HG03457 (cell line): ENCODE data around the gene RPTN.

Experiments
- ATAC-seq: cut with Tn5 transposase; IDR thresholded peaks from one replicate; pipeline ENCODE4 v1.9.1; 2021; ENCODE audit warnings: moderate number of reproducible peaks; ENCODE audit not compliant: unreplicated experiment

RPTN gene, protein sequence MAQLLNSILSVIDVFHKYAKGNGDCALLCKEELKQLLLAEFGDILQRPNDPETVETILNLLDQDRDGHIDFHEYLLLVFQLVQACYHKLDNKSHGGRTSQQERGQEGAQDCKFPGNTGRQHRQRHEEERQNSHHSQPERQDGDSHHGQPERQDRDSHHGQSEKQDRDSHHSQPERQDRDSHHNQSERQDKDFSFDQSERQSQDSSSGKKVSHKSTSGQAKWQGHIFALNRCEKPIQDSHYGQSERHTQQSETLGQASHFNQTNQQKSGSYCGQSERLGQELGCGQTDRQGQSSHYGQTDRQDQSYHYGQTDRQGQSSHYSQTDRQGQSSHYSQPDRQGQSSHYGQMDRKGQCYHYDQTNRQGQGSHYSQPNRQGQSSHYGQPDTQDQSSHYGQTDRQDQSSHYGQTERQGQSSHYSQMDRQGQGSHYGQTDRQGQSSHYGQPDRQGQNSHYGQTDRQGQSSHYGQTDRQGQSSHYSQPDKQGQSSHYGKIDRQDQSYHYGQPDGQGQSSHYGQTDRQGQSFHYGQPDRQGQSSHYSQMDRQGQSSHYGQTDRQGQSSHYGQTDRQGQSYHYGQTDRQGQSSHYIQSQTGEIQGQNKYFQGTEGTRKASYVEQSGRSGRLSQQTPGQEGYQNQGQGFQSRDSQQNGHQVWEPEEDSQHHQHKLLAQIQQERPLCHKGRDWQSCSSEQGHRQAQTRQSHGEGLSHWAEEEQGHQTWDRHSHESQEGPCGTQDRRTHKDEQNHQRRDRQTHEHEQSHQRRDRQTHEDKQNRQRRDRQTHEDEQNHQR

DNA sequence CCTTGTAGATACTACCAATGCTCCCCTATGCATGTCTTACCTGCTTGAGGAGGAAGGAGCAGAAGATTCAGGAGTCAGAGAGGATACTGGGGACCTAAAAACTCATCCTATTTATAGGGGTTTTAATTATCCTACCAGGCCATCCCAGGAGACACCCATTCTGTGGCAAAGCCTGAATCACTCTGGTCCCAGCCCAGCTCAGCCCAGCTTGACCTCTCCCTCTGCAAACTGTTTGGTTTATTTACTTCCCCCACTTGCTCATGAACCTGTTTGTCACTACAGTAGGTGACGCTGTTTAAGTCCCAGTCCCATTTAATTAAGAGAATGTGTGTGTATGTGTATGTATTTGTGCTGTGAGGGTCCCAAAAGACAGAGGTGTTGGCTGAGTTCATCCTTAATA, at the start of gene RPTN:
RPTN (minus strand) TSS at position 85 of the 400 bp plus-strand sequence. CDS start 1,339 bp downstream, outside the sequence.
- ATAC-seq = no peak

DNA sequence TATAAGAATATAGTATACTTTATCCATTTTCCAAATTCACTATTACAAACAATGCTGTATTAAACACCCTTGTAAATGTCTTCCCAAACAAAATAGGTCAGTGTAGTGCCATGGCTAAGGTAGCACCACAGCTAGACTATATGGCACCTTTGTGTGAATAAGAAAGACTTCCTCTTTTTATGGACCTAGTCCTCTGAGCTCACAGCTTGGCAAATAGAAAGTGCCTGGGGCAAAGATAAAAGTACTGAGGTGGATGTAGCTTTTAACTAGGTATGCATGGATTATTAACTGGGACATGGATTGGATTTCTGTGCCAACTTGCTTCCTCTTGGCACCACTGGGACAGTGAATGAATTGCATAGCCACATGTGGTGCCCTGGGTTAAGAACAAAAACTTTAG, 40.0 kb upstream of the RPTN start:
- ATAC-seq = no peak

- ATAC-seq = no peak
These were observed 38.4 kb upstream of the RPTN start for GRCh38 chr1:152197361-152197941.

DNA sequence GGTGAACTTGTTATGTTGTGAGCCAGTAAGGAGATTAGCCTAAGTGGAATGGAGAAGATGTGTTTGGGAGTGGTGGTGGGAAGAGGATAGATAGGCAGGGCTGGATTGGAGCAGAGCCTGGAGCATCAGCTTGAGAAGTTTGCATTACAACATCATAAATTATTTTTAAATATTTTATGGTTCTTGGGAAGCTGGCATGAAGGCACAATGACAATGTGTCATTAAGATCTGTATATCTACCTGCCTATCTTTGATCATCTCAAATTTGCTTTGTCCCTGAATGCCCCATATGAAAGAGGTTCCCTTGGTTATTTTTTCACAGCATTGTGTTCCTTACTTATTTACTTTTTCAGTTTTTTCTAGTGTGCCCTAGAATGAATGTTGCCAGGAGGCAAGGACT, 32.7 kb upstream of the RPTN start:
- ATAC-seq = no peak

- no peak for ATAC-seq
These were observed 32.2 kb upstream of the RPTN start for GRCh38 chr1:152191260-152191659.

- no peak for ATAC-seq
These were observed 31.6 kb upstream of the RPTN start for GRCh38 chr1:152190589-152190988.

GRCh38 chr1:152189657-152190442, 30.8 kb upstream of the RPTN start:
- no peak for ATAC-seq

DNA sequence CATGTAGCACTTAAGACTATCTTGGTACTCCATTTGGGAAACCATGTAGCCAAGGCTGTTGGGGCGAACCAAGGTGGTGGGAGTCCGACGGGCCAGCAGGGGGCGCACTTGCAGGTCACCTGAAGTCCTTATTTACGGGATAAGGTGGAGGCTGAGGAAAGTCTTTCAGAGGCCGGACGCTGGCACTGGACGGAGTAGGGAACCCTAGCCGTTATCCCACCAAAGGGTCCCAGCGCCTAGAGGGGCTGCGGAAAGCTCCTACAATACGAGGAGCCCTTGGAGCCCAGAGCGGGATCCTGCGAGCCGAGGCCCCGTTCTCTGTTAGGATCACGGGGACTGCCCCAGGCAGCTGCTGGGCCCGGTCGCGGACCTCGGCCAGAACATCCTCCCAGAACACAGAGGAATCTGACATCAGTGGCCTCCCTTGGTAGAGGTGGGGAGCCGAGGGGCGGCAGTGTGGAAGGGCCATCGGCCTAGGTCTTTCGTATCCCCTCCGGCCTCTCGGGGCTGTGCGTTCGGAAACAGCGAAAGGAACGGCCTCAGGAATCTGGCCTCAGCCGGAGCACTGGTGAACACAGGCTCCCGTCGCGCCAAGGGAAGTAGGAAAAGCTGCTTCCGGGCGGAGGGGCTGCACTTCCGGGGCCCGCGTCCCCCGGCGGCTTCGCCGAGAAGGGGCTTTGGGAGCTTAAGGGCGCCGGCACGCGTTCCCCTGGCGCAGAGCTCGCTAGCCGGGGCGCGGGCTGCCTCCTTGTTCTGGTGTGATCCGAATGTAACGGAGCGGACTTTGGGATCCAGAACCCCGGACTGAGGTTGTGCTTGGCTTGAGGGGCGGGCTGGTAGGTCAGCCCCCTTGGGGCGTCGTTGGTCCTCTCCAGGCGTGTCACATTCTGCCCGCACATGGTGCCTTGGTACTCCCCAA, 29.9 kb upstream of the RPTN start:
- no peak for ATAC-seq

- no peak for ATAC-seq
These were observed 27.7 kb upstream of the RPTN start for GRCh38 chr1:152186556-152187285.

DNA sequence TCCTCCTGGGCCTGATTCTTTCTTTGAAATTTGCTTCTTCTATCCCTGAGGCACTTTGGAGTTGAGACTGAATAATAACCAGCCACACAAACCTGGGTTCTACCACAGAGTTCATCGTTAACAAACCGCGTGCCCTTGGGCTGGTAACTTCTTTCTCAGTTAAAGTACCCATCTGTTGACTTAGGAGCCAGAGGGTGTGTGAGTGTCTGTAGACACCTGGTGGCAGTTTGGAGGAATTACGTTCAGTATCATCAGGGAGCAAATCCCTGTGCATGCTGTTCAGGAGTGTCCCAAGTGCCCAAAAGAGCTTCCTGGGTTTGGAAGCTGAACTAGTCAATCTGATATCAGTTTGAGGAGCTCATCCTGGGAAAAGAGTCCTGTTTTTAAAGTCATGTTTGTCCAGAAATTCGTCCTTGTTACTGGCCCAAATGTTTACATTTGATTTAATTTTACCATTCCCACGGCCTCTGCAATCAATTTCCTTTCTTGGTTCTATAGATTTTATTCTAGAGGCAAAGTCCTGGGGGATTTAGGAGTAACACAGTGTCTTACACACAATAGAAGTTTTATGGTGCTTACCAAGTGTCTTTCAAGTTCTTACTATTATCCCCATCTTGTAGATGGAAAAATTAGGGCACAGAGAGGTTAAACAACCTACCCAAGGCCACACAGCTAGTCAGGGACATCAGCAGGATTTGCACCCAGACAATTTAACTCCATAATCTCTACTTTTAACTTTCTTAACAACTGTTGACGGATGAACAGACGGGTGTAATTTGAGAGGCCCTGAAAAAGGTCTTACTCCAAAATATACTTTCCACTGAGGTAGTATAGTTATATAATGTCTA, 26.7 kb upstream of the RPTN start:
- ATAC-seq = no peak

DNA sequence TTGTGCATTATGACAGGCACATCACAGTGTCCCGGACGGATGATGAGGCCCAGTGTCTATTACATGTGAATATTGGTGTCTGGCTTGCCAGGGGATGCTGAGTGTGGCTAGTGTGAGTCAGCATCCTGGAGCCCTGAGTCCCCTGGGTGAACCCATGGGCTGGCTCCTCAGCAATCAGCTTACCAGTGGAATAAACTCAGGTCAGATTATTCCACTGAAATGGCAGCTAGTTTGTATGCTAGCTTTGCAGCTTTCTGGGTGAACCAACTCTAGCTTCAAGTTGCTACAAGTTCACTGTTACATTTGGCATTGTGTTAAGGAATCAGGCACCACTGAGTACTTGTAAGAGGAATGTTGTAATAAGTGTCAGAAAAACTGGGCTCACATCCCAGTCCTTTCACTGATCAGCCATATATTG, 23.9 kb upstream of the RPTN start:
- ATAC-seq = no peak

DNA sequence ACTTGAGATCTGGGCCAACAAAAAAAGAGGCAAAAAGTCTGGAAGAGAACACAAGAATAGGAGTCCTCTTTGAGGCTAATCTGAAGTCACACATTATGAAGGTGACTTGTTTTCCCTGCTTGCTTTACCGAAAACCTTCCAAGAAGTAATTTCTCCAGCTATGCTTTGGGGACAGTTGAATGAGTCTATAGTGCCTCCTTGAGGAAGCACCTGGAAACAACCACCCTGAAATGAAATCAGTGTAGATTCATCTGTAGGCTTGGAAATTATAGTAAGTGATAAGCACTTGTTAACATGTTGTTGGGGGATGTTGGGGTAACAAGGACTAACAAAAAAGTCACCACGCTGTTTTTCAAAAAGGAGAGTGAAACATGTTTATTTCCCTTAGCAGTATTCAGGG, 23.4 kb upstream of the RPTN start:
- ATAC-seq = no peak

GRCh38 chr1:152179566-152179965, 20.5 kb upstream of the RPTN start:
- ATAC-seq = no peak

DNA sequence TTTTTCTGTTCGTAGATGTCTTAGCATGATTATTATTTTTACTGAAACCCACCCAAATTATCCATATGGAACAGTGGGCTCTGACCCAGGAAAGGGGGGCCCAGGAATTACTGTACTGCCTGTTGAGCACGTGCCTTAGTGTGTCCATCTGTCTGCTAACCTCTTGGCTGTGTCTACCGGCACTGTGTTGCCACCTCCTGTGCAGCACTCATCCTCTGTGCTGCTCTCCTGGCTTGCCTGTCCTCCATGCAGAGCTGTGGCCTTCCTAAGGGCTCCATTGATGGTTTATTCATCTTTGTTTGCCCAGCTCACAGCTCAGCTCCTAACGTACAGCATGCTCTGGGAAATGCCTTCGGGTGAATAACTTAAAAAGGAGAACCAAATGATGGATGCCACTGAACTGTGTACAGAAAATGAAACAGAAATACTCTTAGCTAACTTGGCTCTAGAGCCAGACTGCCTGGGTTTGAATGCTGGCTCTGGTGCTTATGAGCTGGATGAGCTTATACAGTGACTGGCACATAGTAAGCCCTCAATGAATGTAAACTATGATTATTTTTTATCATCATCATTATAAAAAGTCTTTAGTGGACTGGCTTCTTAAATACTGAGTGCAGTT, 11.4 kb upstream of the RPTN start:
- ATAC-seq = no peak

- no peak for ATAC-seq
These were observed 10.5 kb upstream of the RPTN start for GRCh38 chr1:152169366-152170025.

- ATAC-seq = no peak
These were observed 9.5 kb upstream of the RPTN start for GRCh38 chr1:152168535-152168868.

DNA sequence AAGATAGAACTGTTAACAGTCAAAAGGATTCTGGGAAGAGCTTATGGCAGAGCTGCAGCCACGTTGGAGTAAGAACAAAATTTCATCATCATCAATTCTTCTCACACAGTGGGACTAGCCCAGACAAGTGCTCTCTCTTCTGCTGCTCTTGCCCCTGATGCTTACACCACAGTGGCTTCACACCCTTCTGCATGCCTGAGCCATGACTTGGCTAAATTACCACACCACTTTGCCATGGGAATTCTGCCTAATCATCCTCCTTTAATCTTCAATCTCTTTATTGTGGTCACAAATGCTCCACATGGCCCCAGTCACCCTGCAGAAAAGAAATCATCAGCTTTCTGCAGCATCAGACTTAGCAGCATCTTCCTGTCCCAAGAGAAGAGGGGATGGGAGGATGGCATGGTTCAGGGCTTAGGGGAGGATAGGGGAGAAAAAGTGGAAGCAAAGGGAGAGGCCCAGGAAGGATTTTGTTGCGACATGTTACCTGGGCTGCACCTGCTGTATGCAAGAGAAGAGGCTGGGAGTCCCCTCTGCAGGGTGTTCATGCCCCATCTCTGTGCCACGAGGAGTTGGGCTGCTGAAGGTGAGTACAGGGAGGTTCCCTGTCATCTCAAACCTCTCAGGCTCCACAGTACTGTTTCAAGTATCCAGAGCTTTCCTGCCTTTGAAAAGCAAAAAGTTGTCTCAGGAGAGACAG, 9.0 kb upstream of the RPTN start:
- ATAC-seq = no peak
